ENCODE data around the gene C16orf74.

The C16orf74 gene

GRCh38 chr16:85717393-85718152 is 33.3 kb downstream of the C16orf74 start:
- peak; percentile 24 to 31 for DNase-seq (ENCODE audit: low read depth in 2 of 2)

- no peak for DNase-seq (ENCODE audit: low read depth in 2 of 2)
Measured at GRCh38 chr16:85716680-85717038, 34.2 kb downstream of the C16orf74 start.

GRCh38 chr16:85716022-85716679 is 34.7 kb downstream of the C16orf74 start:
- no peak for DNase-seq (ENCODE audit: low read depth in 2 of 2)

- no peak for DNase-seq (ENCODE audit: low read depth in 2 of 2)
Measured at GRCh38 chr16:85715169-85716021, 35.5 kb downstream of the C16orf74 start.

GRCh38 chr16:85712801-85713200 is 38.1 kb downstream of the C16orf74 start:
- no peak for DNase-seq (ENCODE audit: low read depth in 2 of 2)

- DNase-seq (ENCODE audit: low read depth in 2 of 2), result no peak
Measured at GRCh38 chr16:85711982-85712587, 38.8 kb downstream of the C16orf74 start.

- DNase-seq (ENCODE audit: low read depth in 2 of 2), result no peak
Measured at GRCh38 chr16:85710732-85711131, 40.2 kb downstream of the C16orf74 start.

- no peak for DNase-seq (ENCODE audit: low read depth in 2 of 2)
Measured at GRCh38 chr16:85709766-85710585, 40.9 kb downstream of the C16orf74 start.

GRCh38 chr16:85708338-85708737 is 42.6 kb downstream of the C16orf74 start:
- no peak for DNase-seq (ENCODE audit: low read depth in 2 of 2)

- no peak for DNase-seq (ENCODE audit: low read depth in 2 of 2)
Measured at GRCh38 chr16:85707528-85708095, 43.3 kb downstream of the C16orf74 start.

- no peak for DNase-seq (ENCODE audit: low read depth in 2 of 2)
Measured at GRCh38 chr16:85706449-85707034, 44.4 kb downstream of the C16orf74 start.

GRCh38 chr16:85704900-85705846 is 45.7 kb downstream of the C16orf74 start:
- DNase-seq (ENCODE audit: low read depth in 2 of 2), result no peak

- DNase-seq (ENCODE audit: low read depth in 2 of 2), result no peak
Measured at GRCh38 chr16:85704011-85704410, 46.9 kb downstream of the C16orf74 start.

GRCh38 chr16:85699628-85700027 is 51.3 kb downstream of the C16orf74 start:
- DNase-seq (ENCODE audit: low read depth in 2 of 2), result no peak

- no peak for DNase-seq (ENCODE audit: low read depth in 2 of 2)
Measured at GRCh38 chr16:85698935-85699558, 51.8 kb downstream of the C16orf74 start.

- no peak for DNase-seq (ENCODE audit: low read depth in 2 of 2)
Measured at GRCh38 chr16:85698459-85698891, 52.4 kb downstream of the C16orf74 start.

- no peak for DNase-seq (ENCODE audit: low read depth in 2 of 2)
Measured at GRCh38 chr16:85697431-85697830, 53.5 kb downstream of the C16orf74 start.

- DNase-seq (ENCODE audit: low read depth in 2 of 2), result no peak
Measured at GRCh38 chr16:85696781-85697180, 54.1 kb downstream of the C16orf74 start.
